Tibial artery (tissue), 4 donors: ENCODE measurements around the gene PATZ1.

ENCODE experiments used
- DNase-seq, 2 donors: peaks; one replicate each; pipeline ENCODE4 v3.0.0-alpha.2; 2019
- H3K27ac ChIP-seq, 2 donors: fragments of 200-600 bp; sonication (generic) in 1 of 2; 1 replicate in 1 of 2; 2 replicates in 1 of 2; pipeline ENCODE4 v1.5.1; 2018 to 2019; ENCODE audit warnings: mild to moderate bottlenecking in 1 of 2
- H3K27me3 ChIP-seq, 2 donors: fragments of 200-600 bp; sonication (generic) in 1 of 2; one replicate each; pipeline versions ENCODE4 v1.5.1 to v1.6.0; 2016 to 2019
- H3K36me3 ChIP-seq, 3 donors: fragments of 200-600 bp; sonication (generic) in 2 of 3; one replicate each; pipeline ENCODE4 v1.5.1; 2016 to 2019; ENCODE audit warnings: mild to moderate bottlenecking in 2 of 3
- H3K4me1 ChIP-seq, 4 donors: fragments of 200-600 bp; sonication (generic) in 2 of 4; 1 replicate in 3 of 4; 2 replicates in 1 of 4; pipeline ENCODE4 v1.5.1; 2016 to 2019
- H3K4me3 ChIP-seq, 2 donors: fragments of 200-600 bp; sonication (generic) in 1 of 2; 1 replicate in 1 of 2; 2 replicates in 1 of 2; pipeline ENCODE4 v1.5.1; 2018 to 2019; ENCODE audit warnings: mild to moderate bottlenecking in 2 of 2
- H3K9me3 ChIP-seq, 3 donors: fragments of 200-600 bp; sonication (generic) in 1 of 3; one replicate each; pipeline ENCODE4 v1.5.1; 2016 to 2019
- CTCF ChIP-seq, 2 experiments: fragments of 200-600 bp in 1 of 2; fragments of 450-650 bp in 1 of 2; IDR thresholded peaks; one replicate each; pipeline ENCODE4 v1.5.1; 2017 to 2019; ENCODE audit warnings: antibody characterized with exemption in 2 of 2, mild to moderate bottlenecking in 1 of 2, moderate library complexity in 1 of 2
- intact Hi-C: fragments of 100-400 bp; cut with DNase I; formaldehyde crosslinking; loops from one replicate; pipeline ENCODE4 v1.15.0; 2023; ENCODE audit warnings: low total_unique reads

Gene PATZ1

GRCh38 chr22:31278151-31278621, 68.0 kb downstream of the PATZ1 start:
- peaks cover 40 to 97% (median 75%) of the 10 kb centered on the region in 3 donors for H3K36me3 ChIP-seq
- H3K27me3 ChIP-seq, result no peaks in the 10 kb centered on the region
- H3K27ac ChIP-seq, result no peak overlapping the region
- TF ChIP-seq CTCF (IDR thresholded peaks at IDR 0.05), result no peak
- DNase-seq, result no peak
- intact Hi-C loops, result no loop called here
- H3K4me3 ChIP-seq, result no peak overlapping the region
- no peaks in the 10 kb centered on the region for H3K4me1 ChIP-seq
- H3K9me3 ChIP-seq, result no peaks in the 10 kb centered on the region

GRCh38 chr22:31277741-31278140, 68.4 kb downstream of the PATZ1 start:
- no peak for DNase-seq
- H3K9me3 ChIP-seq, result no peaks in the 10 kb centered on the region
- intact Hi-C loops, result no loop called here
- H3K4me3 ChIP-seq, result no peak overlapping the region
- TF ChIP-seq CTCF (IDR thresholded peaks at IDR 0.05), result no peak
- H3K27me3 ChIP-seq, result no peaks in the 10 kb centered on the region
- peaks cover 0 to under 1% (median 0%) of the 10 kb centered on the region in 4 donors for H3K4me1 ChIP-seq
- H3K36me3 ChIP-seq, result peaks cover 35 to 97% (median 73%) of the 10 kb centered on the region in 3 donors
- no peak overlapping the region for H3K27ac ChIP-seq

- H3K36me3 ChIP-seq, result peaks cover 30 to 96% (median 65%) of the 10 kb centered on the region in 3 donors
- intact Hi-C loops, result no loop called here
- DNase-seq, result no peak
- H3K4me1 ChIP-seq, result peaks cover 0 to 5% (median 0%) of the 10 kb centered on the region in 4 donors
- H3K27me3 ChIP-seq, result no peaks in the 10 kb centered on the region
- H3K27ac ChIP-seq, result no peak overlapping the region
- no peaks in the 10 kb centered on the region for H3K9me3 ChIP-seq
- TF ChIP-seq CTCF (IDR thresholded peaks at IDR 0.05), result no peak
- H3K4me3 ChIP-seq, result no peak overlapping the region
These were observed 69.5 kb downstream of the PATZ1 start for GRCh38 chr22:31276426-31277167.
